Right renal pelvis (tissue), 4 donors: ENCODE data around the gene LRRC2. TPM values are rescaled to one million over a fixed set of nuclear protein-coding genes. Genes with fewer than 3 reads are reported as not detected.

Source experiments
- polyA plus RNA-seq, 4 donors: library from polyadenylated mRNA; unstranded; fragments of 120-200 nt; gene quantifications; one replicate each; pipeline ENCODE4 v1.2.1, GENCODE V29; 2013; ENCODE audit not compliant: insufficient read length in 4 of 4

LRRC2 gene
- polyA plus RNA-seq, 4 donors: 1.9 to 3.1 (median 2.6) TPM

Other genes with a start within 250 kb of the LRRC2 start
- 1 to 10 TPM in 3 of 4 donors, under 1 TPM in 1; 0.58 to 2.1 (median 1.8) TPM for gene CCR2, start 212.2 kb downstream of the LRRC2 start, polyA plus RNA-seq
- under 1 TPM; 0.16 to 0.68 (median 0.45) TPM for gene CCR5, start 195.4 kb downstream of the LRRC2 start, polyA plus RNA-seq
- gene CCRL2, start 159.0 kb downstream of the LRRC2 start, polyA plus RNA-seq: 1 to 10 TPM in 3 of 4 donors, under 1 TPM in 1; 1.00 to 1.2 (median 1.1) TPM
- 1 to 10 TPM; 2.1 to 3.4 (median 3.1) TPM for gene LTF, start 101.4 kb downstream of the LRRC2 start, polyA plus RNA-seq
- not detected for gene RTP3, start 68.3 kb downstream of the LRRC2 start, polyA plus RNA-seq
- gene FAM240A, start 46.2 kb upstream of the LRRC2 start, polyA plus RNA-seq: under 1 TPM in 3 of 4 donors, not detected in 1; 0.08 to 0.26 (median 0.17) TPM
- 10 to 100 TPM in 3 of 4 donors, 1 to 10 TPM in 1; 9.0 to 16.5 (median 11.7) TPM for gene ALS2CL, start 127.4 kb upstream of the LRRC2 start, polyA plus RNA-seq
- gene TMIE, start 135.1 kb upstream of the LRRC2 start, polyA plus RNA-seq: 1 to 10 TPM; 1.1 to 1.3 (median 1.3) TPM
- 1 to 10 TPM; 1.8 to 3.2 (median 2.3) TPM for gene PRSS50, start 151.6 kb upstream of the LRRC2 start, polyA plus RNA-seq